HUES48 (cell line): ENCODE data around the gene WIZ.
"Not testable (repeated sequence)": the region's sequence is repeated elsewhere in the genome, so short reads cannot be mapped to it uniquely, and the experiment has no call there.

ENCODE experiments used
- H3K27ac ChIP-seq: one replicate; pipeline ENCODE4 v1.7.0; 2013; ENCODE audit warnings: low read depth, low read length, inconsistent platforms
- H3K27me3 ChIP-seq: 2 replicates; pipeline ENCODE4 v1.6.1; 2013; ENCODE audit warnings: mild to moderate bottlenecking, low read length; ENCODE audit not compliant: control insufficient read depth, insufficient read depth
- H3K36me3 ChIP-seq: 2 replicates; pipeline ENCODE4 v1.6.1; 2013; ENCODE audit warnings: low read length; ENCODE audit not compliant: control insufficient read depth, insufficient read depth
- H3K4me1 ChIP-seq: 2 replicates; pipeline ENCODE4 v1.6.1; 2013; ENCODE audit warnings: mild to moderate bottlenecking, low read length; ENCODE audit not compliant: control insufficient read depth, insufficient read depth
- H3K4me3 ChIP-seq: 2 replicates; pipeline ENCODE4 v1.5.1; 2013; ENCODE audit warnings: mild to moderate bottlenecking, low read depth, low read length
- H3K9ac ChIP-seq: 2 replicates; pipeline ENCODE4 v1.6.1; 2013; ENCODE audit warnings: mild to moderate bottlenecking, low read depth, low read length, moderate library complexity
- H3K9me3 ChIP-seq: 2 replicates; pipeline ENCODE4 v1.6.1; 2013; ENCODE audit warnings: low read length; ENCODE audit not compliant: control insufficient read depth, insufficient read depth

WIZ gene

GRCh38 chr19:15400521-15401396 is 49.0 kb downstream of the WIZ start:
- Histone ChIP-seq H3K4me1 (no peaks in the 10 kb centered on the region), H3K4me3 (no peak overlapping the region), H3K27me3 (no peaks in the 10 kb centered on the region), H3K9ac (no peak overlapping the region), H3K9me3 (no peaks in the 10 kb centered on the region), H3K36me3 (peaks cover 80% of the 10 kb centered on the region), H3K27ac (no peak overlapping the region)

GRCh38 chr19:15399635-15400034 is 50.1 kb downstream of the WIZ start:
- Histone ChIP-seq H3K4me3 (no peak overlapping the region), H3K27me3 (no peaks in the 10 kb centered on the region), H3K9me3 (no peaks in the 10 kb centered on the region), H3K9ac (no peak overlapping the region), H3K27ac (no peak overlapping the region), H3K4me1 (no peaks in the 10 kb centered on the region), H3K36me3 (peaks cover 82% of the 10 kb centered on the region)

GRCh38 chr19:15399234-15399515 is 50.6 kb downstream of the WIZ start:
- Histone ChIP-seq H3K36me3 (peaks cover 84% of the 10 kb centered on the region), H3K4me1 (no peaks in the 10 kb centered on the region)

GRCh38 chr19:15398501-15399233 is 51.1 kb downstream of the WIZ start:
- Histone ChIP-seq H3K27me3 (no peaks in the 10 kb centered on the region), H3K4me1 (no peaks in the 10 kb centered on the region), H3K9ac (no peak overlapping the region), H3K27ac (no peak overlapping the region), H3K36me3 (peaks cover 84% of the 10 kb centered on the region), H3K9me3 (no peaks in the 10 kb centered on the region), H3K4me3 (no peak overlapping the region)

More at GRCh38 chr19:15399234-15399515, 50.6 kb downstream of the WIZ start:
- Histone ChIP-seq H3K4me3 (no peak overlapping the region), H3K27me3 (no peaks in the 10 kb centered on the region), H3K9me3 (no peaks in the 10 kb centered on the region), H3K27ac (no peak overlapping the region), H3K9ac (no peak overlapping the region)

- no peaks in the 10 kb centered on the region for H3K9me3 ChIP-seq
- no peak overlapping the region for H3K4me3 ChIP-seq
- no peak overlapping the region for H3K9ac ChIP-seq
- peaks cover 83% of the 10 kb centered on the region for H3K36me3 ChIP-seq
- H3K27me3 ChIP-seq, result no peaks in the 10 kb centered on the region
- H3K4me1 ChIP-seq, result no peaks in the 10 kb centered on the region
- no peak overlapping the region for H3K27ac ChIP-seq
These were observed 52.0 kb downstream of the WIZ start for GRCh38 chr19:15397782-15398181.

- peaks cover 81% of the 10 kb centered on the region for H3K36me3 ChIP-seq
- no peaks in the 10 kb centered on the region for H3K4me1 ChIP-seq
- H3K9me3 ChIP-seq, result no peaks in the 10 kb centered on the region
- H3K27me3 ChIP-seq, result no peaks in the 10 kb centered on the region
- H3K27ac ChIP-seq, result no peak overlapping the region
- H3K9ac ChIP-seq, result no peak overlapping the region
- no peak overlapping the region for H3K4me3 ChIP-seq
These were observed 52.5 kb downstream of the WIZ start for GRCh38 chr19:15397236-15397635.

- Histone ChIP-seq H3K4me1 (no peaks in the 10 kb centered on the region), H3K36me3 (peaks cover 86% of the 10 kb centered on the region), H3K9me3 (no peaks in the 10 kb centered on the region), H3K4me3 (no peak overlapping the region), H3K9ac (no peak overlapping the region), H3K27ac (no peak overlapping the region), H3K27me3 (no peaks in the 10 kb centered on the region)
These were observed 53.3 kb downstream of the WIZ start for GRCh38 chr19:15396436-15396835.

- not testable (repeated sequence) for H3K27ac ChIP-seq, H3K4me1 ChIP-seq, H3K9me3 ChIP-seq, H3K9ac ChIP-seq, H3K4me3 ChIP-seq, H3K27me3 ChIP-seq
- peaks cover 81% of the 10 kb centered on the region for H3K36me3 ChIP-seq
These were observed 54.5 kb downstream of the WIZ start for GRCh38 chr19:15395251-15395650.

GRCh38 chr19:15394426-15394825 is 55.3 kb downstream of the WIZ start:
- Histone ChIP-seq H3K27me3 (no peaks in the 10 kb centered on the region), H3K9me3 (no peaks in the 10 kb centered on the region), H3K9ac (no peak overlapping the region), H3K4me3 (no peak overlapping the region), H3K4me1 (no peaks in the 10 kb centered on the region), H3K36me3 (peaks cover 76% of the 10 kb centered on the region), H3K27ac (no peak overlapping the region)

- H3K9ac ChIP-seq, result no peak overlapping the region
- no peaks in the 10 kb centered on the region for H3K9me3 ChIP-seq
- peaks cover 74% of the 10 kb centered on the region for H3K36me3 ChIP-seq
- H3K27me3 ChIP-seq, result no peaks in the 10 kb centered on the region
- H3K4me1 ChIP-seq, result no peaks in the 10 kb centered on the region
- no peak overlapping the region for H3K4me3 ChIP-seq
- H3K27ac ChIP-seq, result no peak overlapping the region
These were observed 55.8 kb downstream of the WIZ start for GRCh38 chr19:15393963-15394362.

- no peaks in the 10 kb centered on the region for H3K4me1 ChIP-seq
- H3K27ac ChIP-seq, result no peak overlapping the region
- H3K9me3 ChIP-seq, result no peaks in the 10 kb centered on the region
- H3K27me3 ChIP-seq, result no peaks in the 10 kb centered on the region
- peaks cover 55% of the 10 kb centered on the region for H3K36me3 ChIP-seq
- H3K9ac ChIP-seq, result no peak overlapping the region
- no peak overlapping the region for H3K4me3 ChIP-seq
These were observed 58.9 kb downstream of the WIZ start for GRCh38 chr19:15390814-15391213.
